Measurements from ENCODE around the gene CHRNG. TPM values are rescaled to one million over a fixed set of nuclear protein-coding genes. Genes with fewer than 3 reads are reported as not detected.
A peak's percentile ranks its signal among the peaks of the same experiment; 100 is the strongest.
"Not testable (repeated sequence)": the region's sequence is repeated elsewhere in the genome, so short reads cannot be mapped to it uniquely, and the experiment has no call there.

Gene CHRNG
- polyA plus RNA-seq, 5 donors: 0.07 to 5.1 (median 0.18) TPM

DNA sequence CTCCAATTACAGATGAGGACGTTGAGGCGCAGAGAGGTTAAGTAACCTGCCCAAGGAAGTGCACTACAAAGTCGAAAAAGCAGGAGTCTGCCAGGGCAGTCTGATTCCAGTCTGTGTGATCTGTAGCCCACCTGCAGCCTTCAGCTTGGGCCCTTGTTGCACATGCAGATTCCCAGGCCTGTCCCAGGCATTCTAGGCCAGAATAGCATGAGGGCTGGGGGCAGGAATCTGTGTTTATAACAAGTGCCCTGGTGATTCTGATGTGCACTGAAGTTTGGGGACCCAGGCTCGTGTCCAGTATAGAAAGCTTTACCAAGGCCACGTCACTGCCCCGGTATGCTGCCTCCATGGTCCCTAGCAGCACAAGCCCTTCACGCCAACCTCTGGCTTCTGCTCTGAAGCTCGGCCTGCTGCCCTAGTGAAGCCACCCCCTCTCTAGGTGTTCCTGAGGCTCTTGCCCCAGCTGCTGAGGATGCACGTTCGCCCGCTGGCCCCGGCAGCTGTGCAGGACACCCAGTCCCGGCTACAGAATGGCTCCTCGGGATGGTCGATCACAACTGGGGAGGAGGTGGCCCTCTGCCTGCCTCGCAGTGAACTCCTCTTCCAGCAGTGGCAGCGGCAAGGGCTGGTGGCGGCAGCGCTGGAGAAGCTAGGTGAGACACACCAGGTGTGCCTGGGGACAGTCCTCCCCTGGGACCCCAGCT is 4.6 kb downstream of the CHRNG start:
- no peak for DNase-seq

- no peak for DNase-seq
Measured at GRCh38 chr2:232544674-232545073, 5.2 kb downstream of the CHRNG start.

DNA sequence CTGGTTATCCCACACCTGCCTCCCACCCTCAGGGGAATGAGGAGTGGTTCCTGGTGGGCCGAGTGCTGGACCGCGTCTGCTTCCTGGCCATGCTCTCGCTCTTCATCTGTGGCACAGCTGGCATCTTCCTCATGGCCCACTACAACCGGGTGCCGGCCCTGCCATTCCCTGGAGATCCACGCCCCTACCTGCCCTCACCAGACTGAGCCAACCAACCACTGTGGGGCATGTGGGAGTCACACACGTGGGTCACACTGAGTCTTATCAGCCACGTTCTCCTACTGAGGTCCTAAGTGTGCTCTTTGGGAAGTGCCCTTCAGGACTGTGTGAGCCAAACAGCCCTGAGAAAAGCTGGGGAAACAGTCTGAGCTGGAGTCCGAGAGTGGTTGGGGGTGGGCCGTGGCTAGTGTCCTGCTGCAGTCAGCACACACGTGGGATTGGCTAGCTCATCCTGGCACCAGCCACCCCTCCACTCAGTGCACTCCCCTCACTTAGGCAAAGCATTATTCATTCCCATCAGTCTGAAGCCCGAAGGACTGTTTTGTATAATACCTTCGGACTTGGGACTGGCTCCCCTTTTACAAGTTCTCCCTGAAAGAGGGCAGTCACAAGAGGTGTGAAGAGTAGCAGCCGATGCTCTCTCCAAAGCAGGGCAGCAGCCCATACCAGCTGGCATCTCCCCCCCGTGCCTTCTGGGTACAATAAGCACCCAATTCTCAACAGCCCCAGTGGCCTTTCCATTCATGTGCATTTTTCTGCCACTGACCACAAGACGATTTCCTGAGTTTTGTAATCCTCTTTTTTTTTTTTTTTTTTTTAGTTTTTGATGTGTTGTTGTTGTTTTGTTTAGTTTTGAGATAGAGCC is 6.3 kb downstream of the CHRNG start:
- no peak for DNase-seq

GRCh38 chr2:232547991-232548390 is 8.5 kb downstream of the CHRNG start:
- no peak for DNase-seq

DNA sequence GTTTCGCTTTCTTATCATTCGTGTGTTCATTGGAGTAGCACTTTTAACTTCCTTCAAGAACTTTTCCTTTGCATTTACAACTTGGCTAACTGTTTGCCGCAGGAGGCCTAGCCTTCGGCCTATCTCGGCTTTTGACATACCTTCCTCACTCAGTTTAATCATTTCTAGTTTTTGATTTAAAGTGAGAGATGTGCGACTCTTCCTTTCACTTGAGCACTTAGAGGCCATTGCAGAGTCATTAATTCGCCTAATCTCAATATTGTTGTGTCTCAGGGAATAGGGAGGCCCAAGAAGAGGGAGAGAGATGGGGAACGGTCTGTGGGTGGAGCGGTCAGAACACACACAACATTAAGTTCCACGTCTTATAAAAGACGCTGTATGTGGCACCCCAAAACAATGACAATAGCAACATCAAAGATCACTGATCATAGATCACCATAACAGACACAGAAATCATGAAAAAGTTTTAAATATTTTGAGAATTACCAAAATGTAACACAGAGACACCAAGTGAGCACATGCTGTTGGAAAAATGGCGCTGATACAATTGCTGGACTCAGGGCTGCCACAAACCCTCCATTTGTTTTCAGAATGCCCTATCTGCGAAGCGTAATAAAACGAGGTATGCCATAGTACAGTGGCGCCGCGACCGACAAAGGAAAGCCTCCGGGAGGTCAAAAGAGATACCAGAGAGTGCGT is 10.3 kb downstream of the CHRNG start:
- no peak for DNase-seq

DNA sequence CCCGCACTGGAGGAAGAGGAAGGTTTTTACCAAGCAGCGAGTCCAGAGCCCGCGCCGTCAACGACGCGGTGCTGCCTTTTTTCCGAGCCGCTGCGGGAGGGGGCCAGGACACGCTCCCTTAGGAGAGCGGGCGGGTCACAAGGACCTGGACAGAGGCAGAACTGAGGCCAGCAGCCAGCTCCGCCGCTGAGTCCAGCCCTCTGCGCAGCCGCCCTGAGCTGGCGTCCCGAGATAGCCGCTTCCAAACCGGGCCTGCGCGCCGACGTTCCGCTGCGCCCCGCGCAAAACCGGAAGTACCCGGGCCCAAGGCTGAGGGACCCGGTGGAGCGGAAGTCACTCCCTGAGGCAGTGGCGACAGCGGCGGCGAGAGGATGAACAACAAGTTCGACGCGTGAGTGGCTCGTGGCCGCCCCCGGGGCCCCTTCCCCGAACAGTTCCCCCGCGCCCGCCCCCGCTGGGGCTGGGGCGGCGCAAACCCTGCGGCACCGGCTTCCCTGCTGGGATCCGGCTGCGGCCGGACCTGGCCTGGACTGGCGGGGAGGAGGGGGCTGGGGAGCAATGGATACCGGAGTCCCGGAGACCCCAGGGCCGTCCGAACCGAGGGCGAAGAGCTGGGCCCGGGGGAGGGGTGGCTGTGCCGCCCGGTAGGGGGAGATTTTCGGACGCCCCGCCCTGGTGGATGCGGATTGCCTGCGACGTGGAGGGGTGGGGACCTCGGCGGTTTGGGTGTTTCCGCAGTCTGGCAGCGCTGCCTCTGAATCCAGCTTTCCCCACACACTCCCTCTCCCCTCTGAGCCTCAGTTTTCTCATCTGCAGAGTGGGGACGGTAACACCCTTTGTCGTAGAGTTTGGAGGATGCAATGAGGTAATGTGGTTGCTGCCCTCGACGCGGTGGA is 11.1 kb downstream of the CHRNG start, which contains the start of the genes EIF4E2 and TIGD1:
Gene EIF4E2, plus strand, starts transcription at position 336 of the 896 bp plus-strand sequence. Its CDS starts 36 bp downstream, at position 372.
Gene TIGD1, minus strand, starts transcription at position 204 of the 896 bp plus-strand sequence. CDS start 675 bp downstream, outside the sequence.
- peak; percentile 95 for DNase-seq

DNA sequence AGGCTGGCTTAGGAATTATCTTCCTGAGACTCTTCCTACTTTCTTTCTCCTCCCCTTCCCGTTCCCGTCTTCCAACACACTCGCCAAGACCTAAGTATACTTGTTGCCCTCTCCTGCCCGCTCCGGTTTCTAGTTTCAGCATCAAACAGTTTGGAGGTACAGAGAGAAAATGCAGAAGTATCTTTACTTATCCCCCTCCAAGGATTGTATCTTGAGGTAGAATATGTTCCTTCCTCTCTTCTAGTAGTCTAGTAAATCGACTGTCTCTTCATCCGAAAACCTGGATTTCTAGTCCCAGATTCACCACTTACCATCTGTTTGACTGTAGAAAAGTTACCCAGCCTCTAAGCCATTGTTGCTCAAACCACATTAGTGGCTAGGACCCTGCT is 11.8 kb downstream of the CHRNG start:
- peak in 1 of 2 donors; percentile 13 for DNase-seq

DNA sequence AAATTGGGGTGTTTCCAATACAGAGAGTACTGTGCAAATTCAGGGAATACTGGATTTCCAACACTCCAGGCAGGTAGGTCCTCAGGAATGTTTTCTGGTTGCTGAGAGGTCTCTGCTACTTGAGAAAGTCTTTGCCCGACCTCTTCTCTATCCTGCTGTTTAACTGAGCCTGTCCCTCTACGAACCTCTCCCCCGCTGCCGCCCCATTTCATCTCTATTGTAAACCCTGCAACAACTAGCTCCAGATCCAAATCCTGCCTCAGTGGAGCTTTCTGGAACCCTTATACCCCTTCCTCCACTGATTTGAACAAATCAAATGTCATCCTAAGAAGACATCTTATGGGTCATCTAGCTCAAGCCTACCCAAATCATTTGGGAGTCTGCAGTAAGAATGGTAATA is 12.3 kb downstream of the CHRNG start:
- DNase-seq: no peak

DNA sequence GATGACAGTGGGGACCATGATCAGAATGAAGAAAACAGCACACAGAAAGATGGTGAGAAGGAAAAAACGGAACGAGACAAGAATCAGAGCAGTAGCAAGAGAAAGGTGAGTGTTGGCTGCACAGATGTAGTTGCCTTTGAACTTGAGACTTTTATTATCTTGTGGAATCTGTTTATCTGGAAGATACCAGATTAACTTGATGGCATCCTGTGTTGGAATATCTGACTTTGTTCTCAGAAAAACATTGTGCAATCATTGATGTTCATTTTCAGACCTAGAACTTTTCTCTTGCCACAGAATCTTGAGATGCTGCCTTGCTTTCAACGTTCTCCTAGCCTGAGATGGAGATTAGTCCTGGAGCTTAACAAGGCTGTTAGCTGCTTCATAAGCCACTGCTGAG is 16.9 kb downstream of the CHRNG start:
- no peak for DNase-seq

DNA sequence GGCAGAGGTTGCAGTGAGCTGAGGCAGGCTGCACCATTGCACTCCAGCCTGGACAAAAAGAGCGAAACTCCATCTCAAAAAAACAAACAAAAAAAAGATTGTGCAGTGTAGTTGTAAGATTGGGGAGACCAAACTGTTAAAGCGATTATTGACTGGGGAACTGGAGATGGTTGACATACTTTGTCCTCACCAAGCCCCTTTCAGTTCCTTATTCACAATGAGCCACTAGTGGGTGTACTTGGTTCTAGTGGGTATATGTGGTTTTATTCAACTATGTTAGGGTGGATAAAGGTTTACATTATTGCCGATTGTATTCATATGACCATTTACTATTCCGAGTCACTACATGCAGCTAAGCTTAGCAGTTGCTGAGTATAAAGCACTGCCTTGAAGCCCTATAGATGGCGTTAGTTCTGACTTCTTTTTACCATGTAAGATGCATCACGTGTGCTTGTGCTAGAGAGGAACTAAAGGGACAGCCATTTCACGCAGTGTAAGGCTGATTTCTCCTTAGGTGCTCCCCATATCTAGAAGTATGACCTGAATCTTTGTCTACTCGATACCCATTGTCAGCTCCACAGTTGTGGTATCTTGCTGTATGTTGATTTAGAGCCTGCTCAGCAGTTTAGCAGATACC is 23.1 kb downstream of the CHRNG start:
- no peak for DNase-seq

GRCh38 chr2:232563580-232563979 is 24.1 kb downstream of the CHRNG start:
- no peak for DNase-seq

- DNase-seq: no peak
Measured at GRCh38 chr2:232567721-232568120, 28.2 kb downstream of the CHRNG start.

- no peak for DNase-seq
Measured at GRCh38 chr2:232568161-232568560, 28.7 kb downstream of the CHRNG start.

- DNase-seq: no peak
Measured at GRCh38 chr2:232569541-232569940, 30.0 kb downstream of the CHRNG start.

GRCh38 chr2:232570481-232570880 is 31.0 kb downstream of the CHRNG start:
- not testable (repeated sequence) for DNase-seq

DNA sequence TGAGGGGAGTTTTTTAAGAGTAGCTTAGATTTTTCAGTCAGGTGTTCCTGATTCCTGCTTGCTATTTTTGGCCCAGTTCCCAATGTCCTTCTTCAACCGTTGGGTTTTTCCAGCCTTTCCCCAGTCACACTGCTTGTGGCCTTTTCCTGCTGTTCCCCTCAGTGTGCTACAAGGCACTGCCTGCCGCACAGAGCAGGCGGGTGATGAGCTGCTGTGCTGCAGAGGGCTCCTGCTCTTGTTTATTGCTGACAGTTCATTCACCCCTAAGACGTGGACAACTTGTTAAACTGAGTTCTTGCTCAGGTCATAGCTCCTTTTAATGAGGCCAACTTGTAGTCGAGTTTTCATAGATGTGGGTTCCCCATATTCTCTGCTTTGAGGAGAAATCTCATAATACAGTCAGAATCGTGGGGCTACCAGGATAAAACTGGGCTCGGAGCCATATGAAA is 31.6 kb downstream of the CHRNG start:
- DNase-seq: no peak

- DNase-seq: no peak
Measured at GRCh38 chr2:232573042-232573441, 33.5 kb downstream of the CHRNG start.

DNA sequence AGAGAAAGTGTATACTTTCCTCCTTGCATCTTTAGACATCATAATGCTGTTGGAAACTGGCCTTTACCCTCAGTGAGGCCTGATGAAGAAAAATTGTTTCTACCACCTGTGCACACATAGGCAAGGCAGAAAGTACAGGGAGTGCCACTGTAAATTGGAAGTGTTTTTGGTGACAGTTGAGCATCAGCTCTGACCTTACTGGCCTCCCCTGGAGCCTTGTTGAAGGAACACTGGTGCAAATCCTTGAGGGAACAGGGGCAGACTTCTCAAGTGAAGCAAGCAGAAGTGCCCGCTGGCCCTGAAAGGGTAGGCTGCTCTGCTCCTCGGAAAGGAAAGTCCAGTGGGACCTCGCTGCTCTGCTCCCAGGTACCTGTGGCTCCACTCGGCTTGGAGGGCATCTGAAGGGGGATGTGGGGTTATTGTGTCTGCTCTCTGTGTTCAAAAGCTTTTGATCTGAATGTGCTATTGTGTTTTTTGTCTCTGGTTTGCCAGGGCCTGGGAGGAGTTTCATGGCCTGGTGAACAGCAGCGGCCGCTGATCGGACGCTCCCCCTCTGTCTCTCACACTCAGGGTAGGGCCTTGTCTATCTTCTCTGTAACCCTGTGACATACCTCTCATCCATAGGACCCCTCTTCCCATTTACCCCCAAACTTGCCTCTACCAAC is 34.4 kb downstream of the CHRNG start:
- no peak for DNase-seq

- no peak for DNase-seq
Measured at GRCh38 chr2:232574674-232575403, 35.3 kb downstream of the CHRNG start.

Measured in right lung (tissue), 5 donors.